CD4-positive, alpha-beta T cell (primary cell): ENCODE results near the gene SSRP1. TPM values are rescaled to one million over a fixed set of nuclear protein-coding genes. Genes with fewer than 3 reads are reported as not detected.

ENCODE experiments used
- ATAC-seq: fragments of 200-7000 bp; cut with Tn5 transposase; one replicate; pipeline ENCODE4 v1.10.0; 2022; ENCODE audit warnings: mild to moderate bottlenecking; ENCODE audit not compliant: poor library complexity
- CTCF ChIA-PET: fragments of 350-600 bp; sonication (Branson Sonifier 250); formaldehyde crosslinking; loops from one replicate; lab custom pipeline; 2021; ENCODE audit warnings: antibody characterized with exemption, inconsistent platforms; lab: Charles Lee
- POLR2A ChIA-PET: fragments of 350-600 bp; sonication (Branson Sonifier 250); formaldehyde crosslinking; loops from one replicate; lab custom pipeline; 2021; ENCODE audit warnings: antibody characterized with exemption, inconsistent platforms; lab: Charles Lee
- DNase-seq, 14 experiments: peaks; one replicate each; pipeline ENCODE4 v3.0.0-alpha.2; 2013 to 2020; ENCODE audit warnings: mixed read lengths in 2 of 14
- H3K27ac ChIP-seq, 2 donors: one replicate each; pipeline versions ENCODE4 v1.5.1 to v1.7.0; 2013; ENCODE audit warnings: low read length in 2 of 2, low read depth in 1 of 2, mild to moderate bottlenecking in 1 of 2
- H3K27me3 ChIP-seq, 2 experiments: 1 replicate in 1 of 2; 2 replicates in 1 of 2; pipeline versions ENCODE4 v1.6.1 to v1.7.0; 2013; ENCODE audit warnings: low read length in 2 of 2, control low read depth in 1 of 2, mild to moderate bottlenecking in 1 of 2, moderate library complexity in 1 of 2; ENCODE audit not compliant: insufficient read depth in 2 of 2, control insufficient read depth in 1 of 2
- H3K36me3 ChIP-seq: one replicate; pipeline ENCODE4 v1.6.1; 2013; ENCODE audit warnings: low read length, control low read depth; ENCODE audit not compliant: insufficient read depth
- H3K4me1 ChIP-seq: one replicate; pipeline ENCODE4 v1.6.1; 2013; ENCODE audit warnings: low read length, control low read depth; ENCODE audit not compliant: insufficient read depth
- H3K4me3 ChIP-seq: one replicate; pipeline ENCODE4 v1.5.1; 2013; ENCODE audit warnings: mild to moderate bottlenecking, low read length, moderate library complexity
- H3K9me3 ChIP-seq, 2 experiments: 1 replicate in 1 of 2; 2 replicates in 1 of 2; pipeline versions ENCODE4 v1.6.1 to v1.7.0; 2013; ENCODE audit warnings: low read length in 2 of 2, mild to moderate bottlenecking in 2 of 2, control low read depth in 1 of 2, moderate library complexity in 1 of 2; ENCODE audit not compliant: control insufficient read depth in 1 of 2, insufficient read depth in 1 of 2
- H3K27ac Mint-ChIP-seq: one replicate; pipeline ENCODE4 v1.8.0; 2020; ENCODE audit warnings: mixed read lengths
- H3K27me3 Mint-ChIP-seq: one replicate; pipeline ENCODE4 v1.8.0; 2021; ENCODE audit warnings: mixed read lengths
- H3K36me3 Mint-ChIP-seq: one replicate; pipeline ENCODE4 v1.8.0; 2021; ENCODE audit warnings: low read depth, mixed read lengths
- H3K4me1 Mint-ChIP-seq: one replicate; pipeline ENCODE4 v1.8.0; 2021; ENCODE audit warnings: low read depth, mixed read lengths
- H3K4me3 Mint-ChIP-seq: one replicate; pipeline ENCODE4 v1.8.0; 2020; ENCODE audit warnings: mild to moderate bottlenecking, mixed read lengths
- H3K9me3 Mint-ChIP-seq: one replicate; pipeline ENCODE4 v1.8.0; 2020; ENCODE audit warnings: mixed read lengths
- CTCF ChIP-seq: fragments of 200-600 bp; IDR thresholded peaks from one replicate; pipeline ENCODE4 v1.8.0; 2022; ENCODE audit warnings: antibody characterized with exemption, mild to moderate bottlenecking
- intact Hi-C, 2 experiments: fragments of 100-400 bp; cut with DNase I in 1 of 2; cut with micrococcal nuclease in 1 of 2; formaldehyde crosslinking; loops; one replicate each; pipeline versions ENCODE4 v1.15.1 to v1.9.0; 2023 to 2025; cut with DNase I, micrococcal nuclease
- total RNA-seq, 174 experiments: library from RNA in 2 of 174; stranded (reverse) in 2 of 174; gene quantifications; one replicate each; pipeline ENCODE4 v1.2.3 and lab custom pipeline; 2021 to 2026

The SSRP1 gene
- total RNA-seq, 2 experiments from 2014 or later, result 36.7 to 41.2 TPM

GRCh38 chr11:57368106-57368844 is 32.6 kb upstream of the SSRP1 start:
- Mint-ChIP-seq H3K4me3 (no peak overlapping the region), H3K9me3 (no peaks in the 10 kb centered on the region), H3K4me1 (no peaks in the 10 kb centered on the region), H3K27ac (no peak overlapping the region), H3K36me3 (no peaks in the 10 kb centered on the region), H3K27me3 (peaks cover 4% of the 10 kb centered on the region)
- ChIA-PET POLR2A (no interaction called here), CTCF (no interaction called here)
- no peak for TF ChIP-seq CTCF
- Histone ChIP-seq H3K4me1 (no peaks in the 10 kb centered on the region), H3K4me3 (no peak overlapping the region), H3K27ac (no peak overlapping the region), H3K27me3 (no peaks in the 10 kb centered on the region), H3K36me3 (no peaks in the 10 kb centered on the region), H3K9me3 (peaks cover 0 to 2% of the 10 kb centered on the region in 2 experiments)
- DNase-seq (no peak), ATAC-seq (no peak)
- intact Hi-C loops, result no loop called here

- ATAC-seq, result no peak
- Mint-ChIP-seq H3K4me1 (no peaks in the 10 kb centered on the region), H3K9me3 (no peaks in the 10 kb centered on the region), H3K4me3 (no peak overlapping the region), H3K36me3 (no peaks in the 10 kb centered on the region), H3K27me3 (peaks cover 4% of the 10 kb centered on the region), H3K27ac (no peak overlapping the region)
- intact Hi-C loops, result no loop called here
- H3K27me3 ChIP-seq, result no peaks in the 10 kb centered on the region
- DNase-seq, result no peak
- ChIA-PET CTCF (no interaction called here), POLR2A (no interaction called here)
- H3K4me1 ChIP-seq, result no peaks in the 10 kb centered on the region
- H3K9me3 ChIP-seq, result peaks cover 0 to 4% of the 10 kb centered on the region in 2 experiments
- no peak overlapping the region for H3K4me3 ChIP-seq
- H3K36me3 ChIP-seq, result no peaks in the 10 kb centered on the region
- TF ChIP-seq CTCF, result no peak
- H3K27ac ChIP-seq, result no peak overlapping the region
Observed at GRCh38 chr11:57364851-57365660, 29.4 kb upstream of the SSRP1 start.

- no peak for ATAC-seq
- H3K4me3 ChIP-seq, result no peak overlapping the region
- H3K27ac ChIP-seq, result no peak overlapping the region
- no peaks in the 10 kb centered on the region for H3K9me3 Mint-ChIP-seq
- H3K27me3 ChIP-seq, result no peaks in the 10 kb centered on the region
- no peak for DNase-seq
- ChIA-PET POLR2A (no interaction called here), CTCF (interaction anchor here (1.3 kb wide), 1 partner anchor 13 kb away, joined by 3 read pairs; no protein-coding TSS in a partner anchor)
- no peak overlapping the region for H3K4me3 Mint-ChIP-seq
- H3K36me3 ChIP-seq, result no peaks in the 10 kb centered on the region
- TF ChIP-seq CTCF, result no peak
- intact Hi-C loops, result no loop called here
- no peaks in the 10 kb centered on the region for H3K4me1 ChIP-seq
- peaks cover 0 to 4% of the 10 kb centered on the region in 2 experiments for H3K9me3 ChIP-seq
- H3K4me1 Mint-ChIP-seq, result no peaks in the 10 kb centered on the region
- no peak overlapping the region for H3K27ac Mint-ChIP-seq
- peaks cover 4% of the 10 kb centered on the region for H3K27me3 Mint-ChIP-seq
- no peaks in the 10 kb centered on the region for H3K36me3 Mint-ChIP-seq
Observed at GRCh38 chr11:57363131-57364080, 27.7 kb upstream of the SSRP1 start.
